WTC11 (cell line): Measurements from ENCODE around the gene RHOB.

Experiments
- GRHL2 ChIP-seq: fragments of 250-450 bp; sonication (Bioruptor Pico); IDR thresholded peaks from 2 replicates; pipeline ENCODE4 v1.8.0; 2022; ENCODE audit warnings: mild to moderate bottlenecking, moderate library complexity; ENCODE audit not compliant: insufficient replicate concordance, severe bottlenecking
- TF ChIP-seq, protein P1 (sequence below): sonication (generic); formaldehyde crosslinking; conservative IDR thresholded peaks from 2 replicates; pipeline ENCODE4 v1.8.1; 2023; ENCODE audit warnings: mild to moderate bottlenecking, low read depth, missing genetic modification reagents, moderate library complexity
- TF ChIP-seq, protein P2 (sequence below): sonication (generic); formaldehyde crosslinking; IDR thresholded peaks from 2 replicates; pipeline ENCODE4 v1.8.1; 2023; ENCODE audit warnings: mild to moderate bottlenecking, moderate library complexity, missing genetic modification reagents

DNA sequence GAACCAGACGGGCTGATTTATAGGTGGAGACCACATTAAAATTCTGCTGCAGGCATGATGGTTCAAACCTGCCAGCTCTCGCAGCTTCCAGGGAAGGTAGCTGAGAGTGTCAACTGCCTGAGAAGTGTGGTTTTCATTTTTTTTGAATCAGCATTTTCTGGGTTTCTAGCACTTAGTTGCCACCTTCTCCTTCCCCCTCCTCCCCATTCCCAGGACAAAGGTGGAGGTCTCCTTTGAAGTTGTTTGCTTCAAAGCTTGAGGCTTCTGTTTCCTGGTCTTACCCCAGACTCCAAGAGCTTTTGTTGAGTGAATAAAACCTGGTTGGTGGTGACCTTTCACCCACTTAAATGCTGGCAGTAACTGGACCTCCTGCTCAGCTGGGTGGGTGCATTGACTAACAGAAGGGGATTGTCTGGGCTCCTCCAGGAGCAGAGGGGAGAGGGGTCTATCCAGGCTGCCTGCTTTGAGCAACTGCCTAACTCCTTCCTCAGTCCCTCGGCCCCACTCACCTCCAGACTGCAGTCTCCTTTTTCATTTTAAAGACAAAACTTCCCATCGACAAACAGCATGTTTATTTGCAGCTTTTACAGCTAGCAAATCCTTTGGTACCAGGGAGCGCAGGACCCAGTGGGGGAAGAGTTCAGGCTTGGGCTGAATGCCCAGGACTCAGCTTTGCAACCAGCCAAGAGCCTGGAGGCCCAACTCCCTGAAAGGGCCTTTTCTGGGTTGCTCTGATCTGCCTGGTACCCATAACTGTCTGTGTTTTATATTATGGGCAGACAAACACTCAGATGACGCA lies 3.5 kb downstream of the RHOB start:
- TF ChIP-seq GRHL2 (CRISPR knock-in tag) = no peak
- TF ChIP-seq, protein P1, sequence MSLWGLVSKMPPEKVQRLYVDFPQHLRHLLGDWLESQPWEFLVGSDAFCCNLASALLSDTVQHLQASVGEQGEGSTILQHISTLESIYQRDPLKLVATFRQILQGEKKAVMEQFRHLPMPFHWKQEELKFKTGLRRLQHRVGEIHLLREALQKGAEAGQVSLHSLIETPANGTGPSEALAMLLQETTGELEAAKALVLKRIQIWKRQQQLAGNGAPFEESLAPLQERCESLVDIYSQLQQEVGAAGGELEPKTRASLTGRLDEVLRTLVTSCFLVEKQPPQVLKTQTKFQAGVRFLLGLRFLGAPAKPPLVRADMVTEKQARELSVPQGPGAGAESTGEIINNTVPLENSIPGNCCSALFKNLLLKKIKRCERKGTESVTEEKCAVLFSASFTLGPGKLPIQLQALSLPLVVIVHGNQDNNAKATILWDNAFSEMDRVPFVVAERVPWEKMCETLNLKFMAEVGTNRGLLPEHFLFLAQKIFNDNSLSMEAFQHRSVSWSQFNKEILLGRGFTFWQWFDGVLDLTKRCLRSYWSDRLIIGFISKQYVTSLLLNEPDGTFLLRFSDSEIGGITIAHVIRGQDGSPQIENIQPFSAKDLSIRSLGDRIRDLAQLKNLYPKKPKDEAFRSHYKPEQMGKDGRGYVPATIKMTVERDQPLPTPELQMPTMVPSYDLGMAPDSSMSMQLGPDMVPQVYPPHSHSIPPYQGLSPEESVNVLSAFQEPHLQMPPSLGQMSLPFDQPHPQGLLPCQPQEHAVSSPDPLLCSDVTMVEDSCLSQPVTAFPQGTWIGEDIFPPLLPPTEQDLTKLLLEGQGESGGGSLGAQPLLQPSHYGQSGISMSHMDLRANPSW = no peak
- TF ChIP-seq, protein P2, sequence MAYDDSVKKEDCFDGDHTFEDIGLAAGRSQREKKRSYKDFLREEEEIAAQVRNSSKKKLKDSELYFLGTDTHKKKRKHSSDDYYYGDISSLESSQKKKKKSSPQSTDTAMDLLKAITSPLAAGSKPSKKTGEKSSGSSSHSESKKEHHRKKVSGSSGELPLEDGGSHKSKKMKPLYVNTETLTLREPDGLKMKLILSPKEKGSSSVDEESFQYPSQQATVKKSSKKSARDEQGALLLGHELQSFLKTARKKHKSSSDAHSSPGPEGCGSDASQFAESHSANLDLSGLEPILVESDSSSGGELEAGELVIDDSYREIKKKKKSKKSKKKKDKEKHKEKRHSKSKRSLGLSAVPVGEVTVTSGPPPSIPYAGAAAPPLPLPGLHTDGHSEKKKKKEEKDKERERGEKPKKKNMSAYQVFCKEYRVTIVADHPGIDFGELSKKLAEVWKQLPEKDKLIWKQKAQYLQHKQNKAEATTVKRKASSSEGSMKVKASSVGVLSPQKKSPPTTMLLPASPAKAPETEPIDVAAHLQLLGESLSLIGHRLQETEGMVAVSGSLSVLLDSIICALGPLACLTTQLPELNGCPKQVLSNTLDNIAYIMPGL (CRISPR knock-in tag) = no peak
